ENCODE data around the gene ERF. TPM values are rescaled to one million over a fixed set of nuclear protein-coding genes. Genes with fewer than 3 reads are reported as not detected.

The ERF gene
- total and polyA plus RNA-seq, 4 donors, result 24.2 to 53.6 (median 43.0) TPM

- Histone ChIP-seq H3K27ac (ENCODE audit: low read depth in 1 of 2, low read length in 1 of 2) (peak overlapping the region in 1 of 2 donors; percentile 96), H3K4me3 (no peak overlapping the region), H3K36me3 (ENCODE audit: control insufficient read depth in 4 of 4, insufficient read depth in 4 of 4, low read length in 4 of 4) (peaks cover 4 to 34% (median 15%) of the 10 kb centered on the region in 4 donors), H3K9ac (ENCODE audit: insufficient read depth in 1 of 2, low read length in 2 of 2) (no peak overlapping the region), H3K9me3 (ENCODE audit: control insufficient read depth in 4 of 4, insufficient read depth in 3 of 4, low read length in 3 of 4) (no peaks in the 10 kb centered on the region), H3K27me3 (ENCODE audit: control insufficient read depth in 3 of 3, insufficient read depth in 3 of 3, low read length in 2 of 3) (no peaks in the 10 kb centered on the region), H3K4me1 (ENCODE audit: control insufficient read depth in 5 of 5, insufficient read depth in 5 of 5, low read length in 5 of 5) (peaks cover 0 to 22% (median 9%) of the 10 kb centered on the region in 5 donors)
- WGBS, 2 donors, result 50 to 60% methylated on average over 3 of the region's 3 CpGs
- ATAC-seq (ENCODE audit: insufficient read depth, low FRiP score), result no peak
- TF ChIP-seq CTCF (IDR thresholded peaks at IDR 0.05; ENCODE audit: control extremely low read depth, extremely low read depth), result no peak
- DNase-seq, result no peak
Observed at GRCh38 chr19:42271045-42271419, 16.1 kb upstream of the ERF start.

DNA sequence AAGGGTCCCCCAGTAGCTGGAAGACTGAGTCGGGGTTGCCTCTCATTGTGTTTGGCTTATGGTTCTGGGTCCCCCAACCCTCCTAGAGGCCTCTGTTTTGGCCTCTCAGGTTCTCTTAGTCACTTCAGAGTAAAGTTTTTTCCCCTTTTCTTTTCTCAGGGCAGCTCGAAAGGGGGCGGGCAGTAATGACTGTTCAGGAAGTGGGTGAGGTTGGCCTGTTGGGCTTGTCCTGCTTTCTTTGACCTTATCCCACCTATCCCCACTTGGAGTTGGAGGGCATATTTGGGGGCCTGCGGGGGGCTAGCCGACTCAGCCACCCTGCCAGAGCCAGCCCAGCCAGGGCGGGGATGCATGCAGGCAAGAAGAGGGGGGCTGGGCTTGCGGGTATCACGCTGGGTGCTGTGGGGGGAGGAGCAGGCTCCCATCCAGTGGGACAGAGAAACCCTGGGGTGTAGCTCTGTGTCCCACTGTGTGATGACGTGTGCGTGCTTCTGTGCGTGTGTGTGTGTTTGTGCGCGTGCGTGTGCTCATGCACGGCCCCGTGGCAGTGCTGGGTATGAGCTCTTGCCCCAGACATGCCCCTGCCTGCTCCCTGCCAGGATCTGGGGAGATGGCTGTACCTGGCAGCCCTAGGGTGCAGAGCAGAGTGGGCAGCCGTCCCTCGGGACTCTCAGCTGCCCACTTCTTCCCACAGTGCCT, 15.6 kb upstream of the ERF start:
- Histone ChIP-seq H3K27ac (ENCODE audit: low read depth in 1 of 2, low read length in 1 of 2) (peak overlapping the region; percentile 87 to 96), H3K27me3 (ENCODE audit: control insufficient read depth in 3 of 3, insufficient read depth in 3 of 3, low read length in 2 of 3) (no peaks in the 10 kb centered on the region), H3K36me3 (ENCODE audit: control insufficient read depth in 4 of 4, insufficient read depth in 4 of 4, low read length in 4 of 4) (peaks cover 4 to 34% (median 14%) of the 10 kb centered on the region in 4 donors), H3K4me1 (ENCODE audit: control insufficient read depth in 5 of 5, insufficient read depth in 5 of 5, low read length in 5 of 5) (peaks cover 0 to 22% (median 9%) of the 10 kb centered on the region in 5 donors), H3K9ac (ENCODE audit: insufficient read depth in 1 of 2, low read length in 2 of 2) (peak overlapping the region; percentile 55 to 98), H3K4me3 (peak overlapping the region; percentile 72), H3K9me3 (ENCODE audit: control insufficient read depth in 4 of 4, insufficient read depth in 3 of 4, low read length in 3 of 4) (no peaks in the 10 kb centered on the region)
- ATAC-seq (ENCODE audit: insufficient read depth, low FRiP score) (no peak), DNase-seq (peak in 1 of 3 donors; percentile 25)
- TF ChIP-seq CTCF (IDR thresholded peaks at IDR 0.05; ENCODE audit: control extremely low read depth, extremely low read depth), result no peak
- WGBS, 2 donors, result 5 to 6% methylated on average over 18 of the region's 18 CpGs

- no peak for DNase-seq
- 29 to 44% methylated on average over 9 to 10 of the region's 10 CpGs for WGBS, 2 donors
- no peak for TF ChIP-seq CTCF (IDR thresholded peaks at IDR 0.05; ENCODE audit: control extremely low read depth, extremely low read depth)
- Histone ChIP-seq H3K9me3 (ENCODE audit: control insufficient read depth in 4 of 4, insufficient read depth in 3 of 4, low read length in 3 of 4) (no peaks in the 10 kb centered on the region), H3K4me1 (ENCODE audit: control insufficient read depth in 5 of 5, insufficient read depth in 5 of 5, low read length in 5 of 5) (peaks cover 0 to 22% (median 9%) of the 10 kb centered on the region in 5 donors), H3K36me3 (ENCODE audit: control insufficient read depth in 4 of 4, insufficient read depth in 4 of 4, low read length in 4 of 4) (peaks cover 4 to 31% (median 11%) of the 10 kb centered on the region in 4 donors), H3K9ac (ENCODE audit: insufficient read depth in 1 of 2, low read length in 2 of 2) (peak overlapping the region in 1 of 2 donors; percentile 98), H3K4me3 (peak overlapping the region; percentile 72), H3K27me3 (ENCODE audit: control insufficient read depth in 3 of 3, insufficient read depth in 3 of 3, low read length in 2 of 3) (no peaks in the 10 kb centered on the region), H3K27ac (ENCODE audit: low read depth in 1 of 2, low read length in 1 of 2) (peak overlapping the region; percentile 87 to 96)
- no peak for ATAC-seq (ENCODE audit: insufficient read depth, low FRiP score)
Observed at GRCh38 chr19:42269478-42270345, 14.8 kb upstream of the ERF start.
